Measurements from ENCODE around the gene CLRN2.

DNA sequence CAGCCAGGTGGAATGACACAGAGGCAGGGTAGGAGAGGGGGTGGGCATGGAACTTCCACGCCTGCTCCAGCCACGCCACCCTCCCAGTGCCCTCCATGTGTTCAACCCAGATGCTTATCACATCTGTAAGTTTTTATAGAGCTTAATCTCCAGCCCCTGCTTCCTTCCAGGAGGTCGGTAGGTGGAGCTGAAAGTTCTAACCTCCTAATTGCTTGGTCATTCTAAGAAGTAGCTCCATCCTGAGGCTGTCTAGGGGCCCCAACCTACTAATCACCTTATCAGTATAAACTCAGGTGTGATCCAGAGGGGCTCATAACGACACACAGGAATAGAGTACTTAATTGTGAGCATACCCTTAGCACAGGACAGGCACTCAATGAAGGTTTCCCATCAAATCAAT, 21.3 kb upstream of the CLRN2 start:
- TF ChIP-seq, protein P1, sequence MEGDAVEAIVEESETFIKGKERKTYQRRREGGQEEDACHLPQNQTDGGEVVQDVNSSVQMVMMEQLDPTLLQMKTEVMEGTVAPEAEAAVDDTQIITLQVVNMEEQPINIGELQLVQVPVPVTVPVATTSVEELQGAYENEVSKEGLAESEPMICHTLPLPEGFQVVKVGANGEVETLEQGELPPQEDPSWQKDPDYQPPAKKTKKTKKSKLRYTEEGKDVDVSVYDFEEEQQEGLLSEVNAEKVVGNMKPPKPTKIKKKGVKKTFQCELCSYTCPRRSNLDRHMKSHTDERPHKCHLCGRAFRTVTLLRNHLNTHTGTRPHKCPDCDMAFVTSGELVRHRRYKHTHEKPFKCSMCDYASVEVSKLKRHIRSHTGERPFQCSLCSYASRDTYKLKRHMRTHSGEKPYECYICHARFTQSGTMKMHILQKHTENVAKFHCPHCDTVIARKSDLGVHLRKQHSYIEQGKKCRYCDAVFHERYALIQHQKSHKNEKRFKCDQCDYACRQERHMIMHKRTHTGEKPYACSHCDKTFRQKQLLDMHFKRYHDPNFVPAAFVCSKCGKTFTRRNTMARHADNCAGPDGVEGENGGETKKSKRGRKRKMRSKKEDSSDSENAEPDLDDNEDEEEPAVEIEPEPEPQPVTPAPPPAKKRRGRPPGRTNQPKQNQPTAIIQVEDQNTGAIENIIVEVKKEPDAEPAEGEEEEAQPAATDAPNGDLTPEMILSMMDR (conservative IDR thresholded peaks at IDR 0.05; ENCODE audit: low read depth, low read length): no peak
- no peak for TF ChIP-seq EZH2 (IDR thresholded peaks at IDR 0.05; ENCODE audit: low read length, unreplicated experiment)
- TF ChIP-seq EZH2phosphoT487 (IDR thresholded peaks at IDR 0.05; ENCODE audit: borderline replicate concordance, low read length): no peak
